Gastrocnemius medialis (tissue), 4 donors: ENCODE data around the gene ZCCHC14. TPM values are rescaled to one million over a fixed set of nuclear protein-coding genes. Genes with fewer than 3 reads are reported as not detected.
A peak's percentile ranks its signal among the peaks of the same experiment; 100 is the strongest.
"Not testable (repeated sequence)": the region's sequence is repeated elsewhere in the genome, so short reads cannot be mapped to it uniquely, and the experiment has no call there.

Experiments
- ATAC-seq, 2 donors: fragments of 150-250 bp; one replicate each; pipeline ENCODE4 v1.9.1; 2016
- DNase-seq, 2 donors: peaks; one replicate each; pipeline ENCODE4 v3.0.0-alpha.2; 2019
- H3K27ac ChIP-seq, 4 donors: fragments of 200-600 bp; sonication (generic); 1 replicate in 1 of 4; 2 replicates in 3 of 4; pipeline ENCODE4 v1.5.1; 2016 to 2018; ENCODE audit warnings: mild to moderate bottlenecking in 2 of 4, moderate library complexity in 1 of 4
- H3K27me3 ChIP-seq, 3 donors: fragments of 200-600 bp; sonication (generic) in 2 of 3; 1 replicate in 1 of 3; 2 replicates in 2 of 3; pipeline versions ENCODE4 v1.5.1 to v1.6.0; 2016 to 2019; ENCODE audit warnings: mild to moderate bottlenecking in 1 of 3, moderate library complexity in 1 of 3
- H3K36me3 ChIP-seq, 2 donors: fragments of 200-600 bp; sonication (generic) in 1 of 2; one replicate each; pipeline ENCODE4 v1.5.1; 2017 to 2018
- H3K4me1 ChIP-seq, 2 donors: fragments of 200-600 bp; sonication (generic) in 1 of 2; one replicate each; pipeline ENCODE4 v1.5.1; 2016 to 2017; ENCODE audit warnings: mild to moderate bottlenecking in 2 of 2
- H3K4me3 ChIP-seq, 4 donors: fragments of 200-600 bp; sonication (generic) in 3 of 4; 1 replicate in 1 of 4; 2 replicates in 3 of 4; pipeline ENCODE4 v1.5.1; 2016 to 2019; ENCODE audit warnings: mild to moderate bottlenecking in 2 of 4
- H3K9me3 ChIP-seq, 3 donors: fragments of 200-600 bp; sonication (generic) in 2 of 3; 1 replicate in 1 of 3; 2 replicates in 2 of 3; pipeline ENCODE4 v1.5.1; 2016 to 2019
- CTCF ChIP-seq, 5 experiments: fragments of 450-650 bp in 3 of 5; fragments of 200-600 bp in 2 of 5; sonication (generic) in 2 of 5; IDR thresholded peaks in 4 of 5; conservative IDR thresholded peaks in 1 of 5; 1 replicate in 4 of 5; 2 replicates in 1 of 5; pipeline ENCODE4 v1.5.1; 2016 to 2019; ENCODE audit warnings: antibody characterized with exemption in 5 of 5, mild to moderate bottlenecking in 3 of 5, moderate library complexity in 3 of 5
- POLR2A ChIP-seq, 2 donors: fragments of 450-650 bp; IDR thresholded peaks; one replicate each; pipeline ENCODE4 v1.6.1; 2017; ENCODE audit warnings: antibody characterized with exemption in 2 of 2, mild to moderate bottlenecking in 2 of 2, moderate library complexity in 2 of 2
- in situ Hi-C, 4 donors: fragments of 200-750 bp; cut with MboI; loops; one replicate each; pipeline versions ENCODE4 v1.15.0 to v1.8.0; 2017; ENCODE audit warnings: low sequenced_read_pairs in 4 of 4
- intact Hi-C: fragments of 100-400 bp; cut with DNase I; formaldehyde crosslinking; loops from one replicate; pipeline ENCODE4 v1.15.1; 2023; ENCODE audit warnings: low total_unique reads
- total RNA-seq, 4 donors: library from RNA; depleted of rRNA; stranded (reverse); fragments of >200 nt; gene quantifications; one replicate each; pipeline versions ENCODE4 v1.1.0 to v1.2.3, GENCODE V29; 2016

Gene ZCCHC14
- total RNA-seq, 4 donors from 2014 or later = 8.9 to 10.7 (median 9.3) TPM

DNA sequence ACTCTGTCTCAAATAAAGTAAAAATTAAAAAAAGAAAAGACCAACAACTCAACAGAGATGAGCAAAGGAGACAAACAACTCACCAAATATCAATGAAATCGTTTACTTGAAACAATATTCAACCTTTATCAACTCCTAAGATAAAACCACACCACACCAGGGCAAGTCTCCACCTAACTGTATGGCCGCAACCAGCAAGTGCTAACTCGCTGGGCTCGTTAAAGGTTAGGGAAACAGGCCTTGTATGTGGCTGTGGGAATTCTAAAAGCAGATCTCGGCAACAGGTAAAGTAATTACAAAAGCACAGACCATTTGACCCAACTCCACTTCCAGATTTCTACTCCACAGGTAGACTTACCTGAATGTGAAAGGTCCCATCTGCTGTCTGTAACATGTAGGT is 9.3 kb downstream of the ZCCHC14 start:
- in situ Hi-C loops = no loop called here
- Histone ChIP-seq H3K4me1 (peaks cover 65 to 69% of the 10 kb centered on the region in 2 donors), H3K27ac (peak overlapping the region in 2 of 4 donors; percentile 8 to 41)

DNA sequence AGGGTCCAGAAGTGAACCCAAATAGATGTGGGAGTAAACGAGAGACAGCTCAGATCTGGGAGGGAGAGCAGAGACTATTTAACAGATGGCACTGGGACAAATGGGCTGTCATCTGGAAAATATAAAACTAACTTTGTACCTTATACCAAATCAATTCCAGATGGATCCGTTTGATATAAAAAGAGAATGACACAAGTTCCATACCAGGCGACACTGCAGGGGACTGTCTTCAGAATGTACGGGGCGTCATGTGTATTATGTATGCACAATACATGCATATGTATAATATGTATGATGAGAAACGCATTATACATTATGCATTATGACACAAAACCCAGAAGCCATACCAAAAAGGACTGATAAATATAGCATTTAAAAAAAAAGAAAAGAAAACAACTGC is 10.2 kb downstream of the ZCCHC14 start:
- DNase-seq, ATAC-seq, H3K4me3 ChIP-seq, intact Hi-C loops, H3K9me3 ChIP-seq, H3K27ac ChIP-seq, in situ Hi-C loops, H3K27me3 ChIP-seq, H3K36me3 ChIP-seq: not testable (repeated sequence)
- peaks cover 57 to 66% of the 10 kb centered on the region in 2 donors for H3K4me1 ChIP-seq

More for the DNA sequence above, 9.3 kb downstream of the ZCCHC14 start:
- ATAC-seq = no peak
- TF ChIP-seq POLR2A (IDR thresholded peaks at IDR 0.05) = no peak
- no peak for TF ChIP-seq CTCF (IDR thresholded peaks at IDR 0.05 in 4 of 5, conservative IDR thresholded peaks at IDR 0.05 in 1 of 5)
- Histone ChIP-seq H3K9me3 (no peaks in the 10 kb centered on the region), H3K4me3 (no peak overlapping the region), H3K36me3 (no peaks in the 10 kb centered on the region), H3K27me3 (no peaks in the 10 kb centered on the region)
- intact Hi-C loops = no loop called here
- DNase-seq = no peak

- H3K27me3 ChIP-seq = no peaks in the 10 kb centered on the region
- H3K4me1 ChIP-seq = peaks cover 52 to 66% of the 10 kb centered on the region in 2 donors
- TF ChIP-seq CTCF (IDR thresholded peaks at IDR 0.05 in 4 of 5, conservative IDR thresholded peaks at IDR 0.05 in 1 of 5) (no peak), POLR2A (IDR thresholded peaks at IDR 0.05) (no peak)
- no peak overlapping the region for H3K27ac ChIP-seq
- H3K36me3 ChIP-seq = no peaks in the 10 kb centered on the region
- no peak overlapping the region for H3K4me3 ChIP-seq
- in situ Hi-C loops = no loop called here
- ATAC-seq = no peak
- intact Hi-C loops = no loop called here
- no peak for DNase-seq
- no peaks in the 10 kb centered on the region for H3K9me3 ChIP-seq
These were observed 10.6 kb downstream of the ZCCHC14 start for GRCh38 chr16:87482266-87482665.

- H3K27ac ChIP-seq, in situ Hi-C loops, H3K27me3 ChIP-seq, DNase-seq, intact Hi-C loops, ATAC-seq, H3K4me3 ChIP-seq, H3K9me3 ChIP-seq, H3K36me3 ChIP-seq: not testable (repeated sequence)
- H3K4me1 ChIP-seq = peaks cover 54 to 66% of the 10 kb centered on the region in 2 donors
These were observed 11.1 kb downstream of the ZCCHC14 start for GRCh38 chr16:87481711-87482110.

GRCh38 chr16:87477209-87477981 is 15.4 kb downstream of the ZCCHC14 start:
- ATAC-seq (peak; percentile 92 to 97), DNase-seq (peak; percentile 65 to 85)
- in situ Hi-C loops, H3K27me3 ChIP-seq, H3K36me3 ChIP-seq, intact Hi-C loops, H3K9me3 ChIP-seq: not testable (repeated sequence)
- H3K4me3 ChIP-seq = peak overlapping the region in 1 of 4 donors; percentile 1
- peaks cover 44 to 57% of the 10 kb centered on the region in 2 donors for H3K4me1 ChIP-seq
- H3K27ac ChIP-seq = peak overlapping the region; percentile 67 to 81 (median 76)

GRCh38 chr16:87474566-87474996 is 18.2 kb downstream of the ZCCHC14 start:
- ATAC-seq (no peak), DNase-seq (no peak)
- no peak for TF ChIP-seq POLR2A (IDR thresholded peaks at IDR 0.05)
- TF ChIP-seq CTCF (IDR thresholded peaks at IDR 0.05 in 4 of 5, conservative IDR thresholded peaks at IDR 0.05 in 1 of 5) = no peak
- Histone ChIP-seq H3K4me3 (no peak overlapping the region), H3K27me3 (no peaks in the 10 kb centered on the region), H3K36me3 (no peaks in the 10 kb centered on the region), H3K27ac (no peak overlapping the region), H3K4me1 (peaks cover 51 to 57% of the 10 kb centered on the region in 2 donors), H3K9me3 (no peaks in the 10 kb centered on the region)
- intact Hi-C loops = no loop called here
- in situ Hi-C loops = no loop called here
